ENCODE results near the gene CPNE6. TPM values are rescaled to one million over a fixed set of nuclear protein-coding genes. Genes with fewer than 3 reads are reported as not detected.
A peak's percentile ranks its signal among the peaks of the same experiment; 100 is the strongest.
"Not testable (repeated sequence)": the region's sequence is repeated elsewhere in the genome, so short reads cannot be mapped to it uniquely, and the experiment has no call there.

CPNE6 gene
- total RNA-seq, result 2.2 TPM

DNA sequence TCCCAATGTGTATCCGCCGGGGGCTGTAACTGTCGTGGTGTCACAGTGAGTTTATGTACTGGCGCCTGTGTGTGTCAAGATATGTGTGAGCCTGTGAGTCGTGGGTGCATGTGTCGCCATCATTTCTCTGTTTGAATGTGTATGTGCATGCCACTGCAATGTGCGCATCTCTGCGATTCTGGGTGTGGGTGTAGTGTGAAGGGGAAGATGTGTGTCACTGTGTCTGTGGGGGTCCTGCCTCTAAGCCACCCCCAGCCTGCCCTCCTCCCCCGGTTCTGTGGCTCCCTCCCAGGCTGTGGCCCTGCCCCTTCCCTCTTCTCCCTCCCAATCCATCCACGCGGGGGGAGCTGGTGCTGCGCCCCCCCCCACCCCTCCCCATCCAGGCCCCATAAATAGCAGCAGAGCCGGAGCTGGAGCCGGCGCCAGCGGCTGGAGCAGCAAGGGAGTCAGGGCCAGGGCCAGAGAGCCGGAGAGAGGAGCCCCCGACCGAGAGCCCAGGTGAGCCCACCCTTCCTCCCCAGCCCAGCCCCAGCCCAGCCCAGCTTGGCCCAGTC lies at the start of gene CPNE6:
Gene CPNE6 (plus strand): TSS at position 419 of the 554 bp plus-strand sequence. CDS start 1,375 bp downstream, outside the sequence.
- no peak for DNase-seq (ENCODE audit: low spot score)

GRCh38 chr14:24024939-24025418 lies 46.4 kb upstream of the CPNE6 start:
- not testable (repeated sequence) for DNase-seq (ENCODE audit: low spot score)

DNA sequence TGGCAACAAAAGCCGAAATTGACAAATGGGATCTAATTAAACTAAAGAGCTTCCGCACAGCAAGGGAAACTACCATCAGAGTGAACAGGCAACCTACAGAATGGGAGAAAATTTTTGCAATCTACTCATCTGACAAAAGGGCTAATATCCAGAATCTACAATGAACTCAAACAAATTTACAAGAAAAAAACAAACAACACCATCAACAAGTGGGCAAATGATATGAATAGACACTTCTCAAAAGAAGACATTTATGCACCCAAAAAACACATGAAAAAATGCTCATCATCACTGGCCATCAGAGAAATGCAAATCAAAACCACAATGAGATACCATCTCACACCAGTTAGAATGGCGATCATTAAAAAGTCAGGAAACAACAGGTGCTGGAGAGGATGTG lies 41.7 kb upstream of the CPNE6 start:
- DNase-seq (ENCODE audit: low spot score), result not testable (repeated sequence)

DNA sequence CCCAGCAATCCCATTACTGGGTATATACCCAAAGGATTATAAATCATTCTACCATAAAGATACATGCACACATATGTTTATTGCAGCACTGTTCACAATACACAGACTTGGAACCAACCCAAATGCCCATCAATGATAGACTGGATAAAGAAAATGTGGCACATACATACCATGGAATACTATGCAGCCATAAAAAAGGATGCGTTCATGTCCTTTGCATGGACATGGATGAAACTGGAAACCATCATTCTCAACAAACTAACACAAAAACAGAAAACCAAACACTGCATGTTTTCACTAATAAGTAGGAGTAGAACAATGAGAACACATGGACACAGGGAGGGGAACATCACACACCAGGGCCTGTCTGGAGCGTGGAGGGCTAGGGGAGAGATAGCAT lies 40.0 kb upstream of the CPNE6 start:
- not testable (repeated sequence) for DNase-seq (ENCODE audit: low spot score)

- DNase-seq (ENCODE audit: low spot score), result no peak
Measured at GRCh38 chr14:24032727-24033418, 38.5 kb upstream of the CPNE6 start.

DNA sequence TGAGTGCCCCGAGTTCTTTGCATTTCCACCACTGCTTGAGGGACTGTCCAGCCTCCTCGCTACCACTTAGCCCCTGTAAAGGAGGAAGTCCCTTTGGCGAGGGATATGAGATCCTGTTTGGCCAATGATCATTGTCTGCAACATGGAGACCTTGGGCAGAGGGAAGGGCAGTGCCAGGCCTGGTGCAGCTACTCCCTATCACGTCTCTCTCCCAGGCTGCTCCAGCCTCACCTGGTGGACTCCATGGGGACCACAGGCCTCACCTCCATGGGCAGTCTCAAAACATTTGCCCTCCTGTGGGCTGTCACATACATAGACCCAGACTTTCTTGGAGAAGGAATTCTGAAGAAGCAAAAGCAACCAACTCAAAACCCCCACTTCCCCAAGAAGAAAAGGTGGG lies 35.6 kb upstream of the CPNE6 start:
- not testable (repeated sequence) for DNase-seq (ENCODE audit: low spot score)

GRCh38 chr14:24036169-24036962 lies 35.0 kb upstream of the CPNE6 start:
- peak; percentile 74 for DNase-seq (ENCODE audit: low spot score)

DNA sequence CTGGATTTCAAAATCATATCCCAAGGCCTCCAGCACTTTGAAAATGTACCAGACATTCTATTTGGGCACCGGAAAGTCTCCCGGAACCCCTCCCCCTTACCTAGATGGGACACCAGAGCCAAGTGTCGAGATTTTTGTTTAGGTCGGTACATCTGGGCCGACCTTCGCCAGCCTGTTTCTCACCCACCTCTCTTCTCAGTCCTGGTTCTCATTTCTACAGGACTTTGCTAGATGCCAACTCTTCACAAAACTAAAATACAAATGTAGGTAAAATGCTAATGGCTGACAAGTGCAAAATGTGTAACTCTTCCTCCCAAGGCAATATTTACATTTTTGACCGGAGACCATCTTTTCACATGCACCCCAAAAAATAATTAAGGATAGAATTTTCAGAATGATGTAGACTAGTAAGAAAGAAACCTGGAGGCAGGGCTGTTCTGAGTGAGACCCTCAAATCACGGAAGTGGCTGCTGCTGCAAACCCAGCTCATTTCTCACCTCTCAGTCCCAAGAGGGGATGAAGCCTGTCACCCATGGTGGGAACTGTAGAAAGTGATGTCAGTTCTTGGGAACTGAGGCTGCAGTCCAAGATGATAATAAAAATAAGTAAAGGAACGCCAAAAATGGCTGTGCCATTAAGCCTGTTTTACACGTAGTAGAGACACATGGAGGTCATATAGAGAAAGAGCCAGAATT lies 34.3 kb upstream of the CPNE6 start:
- not testable (repeated sequence) for DNase-seq (ENCODE audit: low spot score)

- no peak for DNase-seq (ENCODE audit: low spot score)
Measured at GRCh38 chr14:24037658-24038037, 33.7 kb upstream of the CPNE6 start.

DNA sequence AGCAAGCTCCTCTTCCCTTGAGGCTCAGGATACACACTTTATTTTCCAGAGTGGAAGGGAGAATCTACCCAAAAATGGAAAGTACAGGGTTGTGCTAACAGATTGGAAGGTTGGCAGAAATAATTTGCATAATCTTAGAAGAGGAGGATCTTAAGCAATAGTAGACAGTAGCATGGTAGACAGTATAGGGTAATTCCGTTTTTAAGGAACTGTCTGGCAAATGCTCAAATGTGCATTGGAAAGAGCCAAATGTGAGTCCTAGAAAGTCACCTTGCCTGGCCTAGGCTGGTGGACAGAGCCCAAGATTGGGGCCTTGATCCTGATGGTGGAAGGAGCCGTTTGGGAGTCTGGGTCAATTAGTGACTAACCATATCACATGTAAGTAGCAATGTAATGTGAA lies 32.7 kb upstream of the CPNE6 start:
- DNase-seq (ENCODE audit: low spot score), result no peak

DNA sequence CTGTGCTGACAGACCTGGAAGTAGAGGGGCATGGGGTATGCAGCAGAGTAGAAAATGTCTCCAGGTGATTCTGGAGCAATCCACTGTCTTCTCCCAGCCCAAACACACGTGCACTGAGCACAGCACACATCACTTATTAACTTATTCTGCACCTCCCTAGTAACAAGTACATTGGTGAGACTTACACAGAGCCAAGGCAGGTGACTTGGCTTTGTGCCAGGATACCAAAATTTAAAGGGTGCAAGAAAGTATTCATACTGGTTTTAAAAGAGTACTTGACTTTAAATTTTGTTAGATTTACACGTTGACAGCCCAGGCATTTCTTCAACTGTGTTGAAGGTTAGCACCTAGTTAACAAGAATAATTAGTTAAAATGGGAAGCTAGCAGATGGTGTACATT lies 30.7 kb upstream of the CPNE6 start:
- DNase-seq (ENCODE audit: low spot score), result no peak

DNA sequence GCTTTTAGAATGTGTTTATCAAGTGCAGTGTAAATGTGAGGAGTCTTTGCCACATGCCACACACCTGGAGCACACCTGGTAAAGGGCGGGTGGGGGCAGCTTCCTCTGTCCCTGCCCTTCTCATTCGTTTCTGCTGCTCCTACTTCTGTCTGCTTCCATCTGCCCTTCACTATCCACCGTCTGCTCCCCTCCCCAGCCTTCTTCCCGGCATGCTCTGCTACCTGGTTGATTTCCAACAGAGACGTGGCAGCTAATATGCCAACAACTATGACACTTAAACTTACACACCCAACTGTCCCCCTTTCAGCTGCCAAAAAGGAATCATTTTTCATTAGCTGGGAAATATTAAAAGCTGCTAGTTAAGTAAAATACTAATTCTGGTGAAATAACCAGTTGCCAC lies 28.6 kb upstream of the CPNE6 start:
- DNase-seq (ENCODE audit: low spot score), result no peak

- not testable (repeated sequence) for DNase-seq (ENCODE audit: low spot score)
Measured at GRCh38 chr14:24049002-24049401, 22.4 kb upstream of the CPNE6 start.

- not testable (repeated sequence) for DNase-seq (ENCODE audit: low spot score)
Measured at GRCh38 chr14:24050753-24051152, 20.6 kb upstream of the CPNE6 start.

DNA sequence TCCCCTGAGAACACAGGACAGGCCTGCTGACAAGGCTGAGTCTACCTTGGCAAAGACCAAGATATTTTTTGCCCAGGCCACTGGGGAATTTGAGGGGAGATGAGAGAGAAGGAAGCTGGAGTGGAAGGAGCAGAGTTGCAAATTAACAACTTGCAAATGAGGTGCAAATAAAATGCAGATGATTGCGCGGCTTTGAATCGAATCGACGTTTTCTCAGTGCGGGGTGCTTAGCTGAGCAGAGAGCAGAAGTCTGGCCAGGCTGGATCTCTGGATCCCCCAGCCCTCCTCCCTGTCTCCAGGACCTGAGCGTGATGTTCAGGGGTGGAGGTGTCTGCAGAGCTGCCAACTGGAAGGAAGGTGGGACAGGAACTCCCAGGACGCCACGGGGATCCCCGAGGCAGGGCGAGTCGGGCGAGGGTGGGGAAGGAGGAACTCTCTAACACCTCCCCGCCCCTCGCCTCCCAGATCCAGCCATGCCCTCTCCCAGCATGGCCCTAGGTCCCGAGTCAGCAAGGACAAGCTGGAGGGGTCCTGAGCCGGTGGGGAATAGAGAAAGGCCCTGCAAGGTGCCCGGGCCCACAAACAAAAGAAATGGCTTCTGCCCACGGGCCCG lies 20.1 kb upstream of the CPNE6 start:
- no peak for DNase-seq (ENCODE audit: low spot score)

DNA sequence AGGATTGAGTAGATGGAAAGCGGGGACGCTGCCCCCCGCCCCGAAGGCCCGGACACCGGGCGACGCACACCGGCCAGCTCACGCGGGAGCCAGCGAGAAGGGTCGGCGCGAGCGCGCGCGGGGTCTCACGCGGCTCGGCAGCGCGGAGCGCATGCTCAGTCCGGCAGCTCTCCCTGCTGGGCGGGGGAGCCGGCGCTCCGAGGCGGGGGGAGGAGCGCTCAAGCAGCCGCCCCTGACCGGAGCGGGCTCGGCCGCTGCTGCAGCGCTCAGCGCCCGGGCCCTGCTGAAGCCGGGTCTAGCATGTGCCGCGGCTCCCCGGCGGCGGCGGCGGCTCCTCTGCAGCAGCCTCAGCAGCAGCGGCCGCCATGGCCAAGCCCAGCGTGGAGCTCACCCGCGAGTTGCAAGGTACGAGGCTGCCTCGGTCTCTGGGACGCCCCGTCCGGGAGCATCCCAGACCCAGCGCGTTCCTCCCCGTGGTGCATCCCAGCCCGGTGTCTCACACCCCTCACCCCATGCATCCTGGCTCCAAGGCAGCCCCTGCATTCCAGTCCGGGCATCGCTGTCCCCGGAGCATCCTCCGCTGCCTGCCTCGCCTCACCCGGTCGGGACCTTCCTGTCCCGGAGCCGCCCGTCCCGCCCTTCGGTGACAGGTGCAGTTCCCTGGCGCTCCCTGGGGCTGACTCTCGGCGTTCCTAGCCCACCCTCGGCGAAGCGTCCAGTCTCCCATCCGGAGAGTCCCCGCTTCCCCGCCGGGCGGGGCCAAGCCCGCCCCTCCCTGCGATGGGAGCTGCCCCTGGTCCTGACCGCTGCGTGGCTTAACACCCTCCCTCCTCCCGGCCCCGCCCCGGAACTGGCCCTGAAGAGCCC lies 19.3 kb upstream of the CPNE6 start, which contains the start of gene CARMIL3:
Gene CARMIL3 (plus strand): TSS at position 221 of the 867 bp plus-strand sequence. CDS start 145 bp downstream, at position 366.
- peak; percentile 55 for DNase-seq (ENCODE audit: low spot score)

DNA sequence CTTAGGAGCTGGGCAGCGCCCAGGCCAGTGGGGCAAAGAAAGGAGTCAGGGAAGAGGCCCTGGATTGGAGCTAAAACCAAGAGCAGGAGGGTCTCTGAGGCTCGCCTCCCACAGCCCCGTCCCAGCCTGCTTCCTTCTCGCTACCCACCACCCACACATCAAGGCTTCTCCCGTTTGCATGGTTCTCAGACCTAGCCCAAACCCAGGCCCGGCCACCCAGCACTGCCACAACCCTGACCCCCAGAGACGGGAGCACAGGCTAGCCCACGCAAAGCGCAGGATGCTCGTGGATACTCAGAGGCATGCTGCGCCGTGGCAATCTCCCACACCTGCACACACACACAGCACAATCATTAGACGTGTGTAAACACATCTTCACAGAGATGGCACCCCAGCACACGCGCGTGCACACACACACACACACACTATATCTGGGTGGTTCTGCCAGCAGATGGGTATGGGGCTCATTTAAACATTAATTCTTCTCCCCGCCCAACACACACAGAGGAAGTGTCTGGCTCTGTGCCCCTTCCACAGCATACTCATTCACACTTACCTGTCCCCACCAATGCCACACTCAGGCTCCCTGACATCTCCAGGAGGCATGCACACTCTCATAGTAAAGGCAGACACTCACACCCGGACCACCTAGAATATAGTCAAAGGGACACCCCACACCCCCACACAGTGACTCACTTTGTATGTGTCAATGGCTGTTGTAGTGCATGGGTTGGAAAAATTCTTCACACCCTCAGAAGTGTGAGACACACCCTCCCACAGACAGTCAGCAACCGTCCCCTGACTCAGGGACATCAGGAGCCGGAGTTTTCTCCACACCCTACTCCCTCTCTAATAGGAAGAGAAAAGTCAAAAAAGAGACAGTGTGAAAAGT lies 18.5 kb upstream of the CPNE6 start:
- DNase-seq (ENCODE audit: low spot score), result no peak

DNA sequence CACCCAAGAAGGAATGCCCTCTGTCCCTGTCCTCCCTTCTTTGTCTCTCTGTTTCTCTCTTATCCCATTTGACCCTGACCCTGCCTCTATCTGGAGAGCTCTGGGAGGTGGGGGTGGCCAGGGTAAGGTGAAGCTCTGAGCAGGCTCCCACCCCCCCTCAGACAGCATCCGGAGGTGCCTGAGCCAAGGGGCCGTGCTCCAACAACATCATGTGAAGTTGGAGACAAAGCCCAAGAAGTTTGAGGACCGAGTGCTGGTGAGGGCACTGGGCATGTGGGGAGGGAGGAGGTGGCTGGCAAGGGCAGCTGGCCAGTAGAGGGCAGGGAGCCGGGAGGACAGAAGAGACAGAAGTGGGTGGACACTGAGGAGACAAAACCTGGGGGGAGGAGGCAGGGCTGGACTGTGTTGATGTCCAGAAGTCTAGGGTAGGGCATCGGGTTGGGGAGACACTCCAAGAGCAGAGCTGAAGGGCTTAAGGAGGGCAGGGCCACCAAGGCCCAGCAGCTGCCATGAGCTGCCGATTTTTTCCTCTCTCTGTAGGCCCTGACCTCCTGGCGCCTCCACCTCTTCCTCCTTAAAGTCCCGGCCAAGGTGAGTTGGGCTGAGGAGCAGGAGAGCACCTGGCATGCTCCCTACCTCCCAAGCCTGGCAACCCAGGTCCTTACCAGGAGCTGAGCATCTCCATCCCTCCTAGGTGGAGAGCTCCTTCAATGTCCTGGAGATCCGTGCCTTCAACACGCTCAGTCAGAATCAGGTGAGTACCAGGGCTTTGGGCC lies 17.6 kb upstream of the CPNE6 start:
- no peak for DNase-seq (ENCODE audit: low spot score)

DNA sequence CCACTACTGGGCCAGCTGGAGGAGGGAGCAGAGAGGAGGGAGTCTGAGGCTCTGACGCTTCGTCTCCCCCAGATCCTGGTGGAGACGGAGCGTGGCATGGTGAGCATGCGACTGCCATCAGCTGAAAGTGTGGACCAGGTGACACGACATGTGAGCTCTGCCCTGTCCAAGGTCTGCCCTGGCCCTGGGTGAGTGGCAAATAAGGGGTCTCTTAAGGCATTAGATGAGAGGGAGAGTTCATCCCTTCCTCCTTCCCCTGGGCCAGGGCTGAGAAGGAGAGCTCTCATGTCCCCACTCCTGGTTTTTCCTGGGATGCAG lies 17.1 kb upstream of the CPNE6 start:
- DNase-seq (ENCODE audit: low spot score), result no peak

Measured in mucosa of gallbladder (tissue), 1 donor.